ENCODE results near the gene KRT35.

The KRT35 gene

GRCh38 chr17:41519501-41520224, 38.7 kb upstream of the KRT35 start:
- no peak for DNase-seq (ENCODE audit: low spot score in 2 of 2)
- H3K9me3 Mint-ChIP-seq: no peaks in the 10 kb centered on the region
- H3K36me3 Mint-ChIP-seq (ENCODE audit: insufficient read depth): no peaks in the 10 kb centered on the region
- no peaks in the 10 kb centered on the region for H3K4me1 Mint-ChIP-seq
- peaks cover 54% of the 10 kb centered on the region for H3K27me3 Mint-ChIP-seq
- H3K27ac Mint-ChIP-seq (ENCODE audit: low read depth): no peak overlapping the region
- no peak for ATAC-seq (replicated peaks; ENCODE audit: extremely low read depth, poor library complexity, severe bottlenecking)
- no peak overlapping the region for H3K4me3 Mint-ChIP-seq

DNA sequence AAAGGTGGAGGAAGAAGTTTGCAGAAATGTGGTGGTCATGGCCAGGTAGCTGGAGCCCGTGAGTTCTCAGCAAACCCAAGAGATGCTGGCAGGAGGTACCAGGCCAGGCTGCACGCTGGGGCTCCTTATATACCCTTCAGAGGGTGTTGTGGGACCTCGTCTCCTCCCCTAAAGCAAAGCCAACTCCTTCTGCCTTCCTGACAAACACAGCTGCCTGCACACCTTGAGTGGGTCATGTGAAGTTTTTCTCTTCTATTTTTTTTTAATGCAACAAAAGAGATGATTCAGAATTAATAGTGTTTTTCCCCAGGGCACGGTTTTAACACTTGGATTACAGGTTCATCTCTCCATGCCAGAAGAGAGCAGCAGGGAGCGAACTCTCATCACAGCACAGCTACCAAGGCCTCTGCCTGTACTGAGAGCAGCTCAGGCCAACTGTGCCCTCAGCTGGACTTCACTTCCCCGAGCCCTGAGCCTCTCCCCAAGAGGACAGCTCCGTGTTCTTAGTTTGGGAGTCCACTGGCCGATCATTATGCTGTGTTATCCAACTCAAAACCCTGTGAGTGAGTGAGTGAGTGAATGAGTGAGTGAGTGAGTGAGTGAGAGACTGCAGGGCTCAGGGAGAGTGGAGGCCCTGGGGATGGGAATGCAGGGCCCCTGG, 38.0 kb upstream of the KRT35 start, which contains the start of gene KRT15:
TSS of gene KRT15 (minus strand) at position 102 of the 661 bp plus-strand sequence. CDS start at position 39, 63 bp downstream.
- H3K36me3 Mint-ChIP-seq (ENCODE audit: insufficient read depth): no peaks in the 10 kb centered on the region
- no peak within 1 kb of the TSS for H3K4me3 Mint-ChIP-seq
- H3K4me1 Mint-ChIP-seq: no peaks in the 10 kb centered on the region
- DNase-seq (ENCODE audit: low spot score in 2 of 2) (no peak), ATAC-seq (replicated peaks; ENCODE audit: extremely low read depth, poor library complexity, severe bottlenecking) (no peak)
- peaks cover 47% of the 10 kb centered on the region for H3K27me3 Mint-ChIP-seq
- no peak within 1 kb of the TSS for H3K27ac Mint-ChIP-seq (ENCODE audit: low read depth)
- H3K9me3 Mint-ChIP-seq: no peaks in the 10 kb centered on the region

- Mint-ChIP-seq H3K9me3 (no peaks in the 10 kb centered on the region), H3K27me3 (peaks cover 41% of the 10 kb centered on the region), H3K4me1 (no peaks in the 10 kb centered on the region), H3K27ac (ENCODE audit: low read depth) (no peak overlapping the region), H3K36me3 (ENCODE audit: insufficient read depth) (no peaks in the 10 kb centered on the region), H3K4me3 (no peak overlapping the region)
- ATAC-seq (replicated peaks; ENCODE audit: extremely low read depth, poor library complexity, severe bottlenecking) (no peak), DNase-seq (ENCODE audit: low spot score in 2 of 2) (no peak)
These were observed 37.1 kb upstream of the KRT35 start for GRCh38 chr17:41518031-41518430.

GRCh38 chr17:41516830-41517283, 35.9 kb upstream of the KRT35 start:
- H3K36me3 Mint-ChIP-seq (ENCODE audit: insufficient read depth): no peaks in the 10 kb centered on the region
- H3K27me3 Mint-ChIP-seq: peaks cover 41% of the 10 kb centered on the region
- H3K27ac Mint-ChIP-seq (ENCODE audit: low read depth): no peak overlapping the region
- ATAC-seq (replicated peaks; ENCODE audit: extremely low read depth, poor library complexity, severe bottlenecking): no peak
- DNase-seq (ENCODE audit: low spot score in 2 of 2): no peak
- no peaks in the 10 kb centered on the region for H3K9me3 Mint-ChIP-seq
- H3K4me3 Mint-ChIP-seq: no peak overlapping the region
- no peaks in the 10 kb centered on the region for H3K4me1 Mint-ChIP-seq

DNA sequence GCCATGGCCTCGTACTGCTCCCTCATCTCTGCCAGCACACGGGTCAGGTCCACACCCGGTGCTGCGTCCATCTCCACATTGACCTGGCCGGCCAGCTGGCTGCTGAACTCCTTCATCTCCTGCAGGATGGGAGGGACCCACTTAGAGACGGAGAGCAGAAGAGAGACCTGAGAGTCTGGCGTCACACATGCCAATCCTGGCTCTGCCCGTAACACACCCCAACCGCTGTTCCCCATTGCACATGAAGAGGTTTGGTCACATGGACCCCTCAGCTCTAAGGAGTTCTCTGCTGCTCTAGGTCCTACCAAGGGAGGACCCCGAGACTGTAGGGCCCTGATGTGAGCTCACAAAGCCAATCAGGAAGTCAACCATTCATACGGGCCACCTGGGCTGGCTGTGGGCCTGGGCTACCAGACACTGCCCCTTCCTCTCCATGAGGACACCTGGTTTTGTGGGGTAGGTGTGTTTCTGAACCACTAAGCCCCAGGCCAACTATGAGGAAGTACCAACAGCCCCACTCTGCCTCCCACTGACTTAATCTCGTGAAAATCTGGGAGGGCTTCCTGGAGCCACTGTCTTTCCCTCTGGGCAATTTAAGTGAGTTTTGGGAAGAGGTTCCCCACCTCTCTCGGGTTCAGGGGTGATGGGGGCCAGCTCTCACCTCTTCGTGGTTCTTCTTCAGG, 35.3 kb upstream of the KRT35 start:
- ATAC-seq (replicated peaks; ENCODE audit: extremely low read depth, poor library complexity, severe bottlenecking) (no peak), DNase-seq (ENCODE audit: low spot score in 2 of 2) (no peak)
- H3K36me3 Mint-ChIP-seq (ENCODE audit: insufficient read depth): no peaks in the 10 kb centered on the region
- no peaks in the 10 kb centered on the region for H3K4me1 Mint-ChIP-seq
- peaks cover 41% of the 10 kb centered on the region for H3K27me3 Mint-ChIP-seq
- H3K4me3 Mint-ChIP-seq: no peak overlapping the region
- no peaks in the 10 kb centered on the region for H3K9me3 Mint-ChIP-seq
- H3K27ac Mint-ChIP-seq (ENCODE audit: low read depth): no peak overlapping the region

DNA sequence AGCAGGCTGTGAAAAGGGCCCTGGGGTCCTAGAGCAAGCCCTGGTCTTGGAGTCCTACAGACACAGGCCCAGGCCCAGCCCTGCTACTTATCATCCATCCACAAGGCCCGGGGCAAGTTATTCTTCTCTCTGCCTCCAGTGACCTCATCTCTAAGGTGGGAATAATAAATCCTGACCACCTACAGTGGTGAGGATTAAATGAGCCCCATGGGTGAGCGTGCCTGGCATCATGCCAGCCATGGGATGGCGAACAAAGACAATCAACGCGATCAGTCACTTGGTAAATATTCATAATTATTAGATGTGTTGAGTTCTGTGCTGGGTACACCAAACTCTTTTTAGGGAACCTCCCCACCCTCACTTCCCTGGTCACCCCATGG, 32.2 kb upstream of the KRT35 start:
- Mint-ChIP-seq H3K36me3 (ENCODE audit: insufficient read depth) (no peaks in the 10 kb centered on the region), H3K4me1 (no peaks in the 10 kb centered on the region), H3K9me3 (no peaks in the 10 kb centered on the region), H3K4me3 (no peak overlapping the region), H3K27me3 (peaks cover 24% of the 10 kb centered on the region), H3K27ac (ENCODE audit: low read depth) (no peak overlapping the region)
- no peak for DNase-seq (ENCODE audit: low spot score in 2 of 2)
- ATAC-seq (replicated peaks; ENCODE audit: extremely low read depth, poor library complexity, severe bottlenecking): no peak

- Mint-ChIP-seq H3K9me3 (no peaks in the 10 kb centered on the region), H3K4me1 (no peaks in the 10 kb centered on the region), H3K36me3 (ENCODE audit: insufficient read depth) (no peaks in the 10 kb centered on the region), H3K27me3 (peaks cover 24% of the 10 kb centered on the region), H3K4me3 (no peak overlapping the region), H3K27ac (ENCODE audit: low read depth) (no peak overlapping the region)
- ATAC-seq (replicated peaks; ENCODE audit: extremely low read depth, poor library complexity, severe bottlenecking) (no peak), DNase-seq (ENCODE audit: low spot score in 2 of 2) (no peak)
These were observed 31.7 kb upstream of the KRT35 start for GRCh38 chr17:41512546-41513167.

DNA sequence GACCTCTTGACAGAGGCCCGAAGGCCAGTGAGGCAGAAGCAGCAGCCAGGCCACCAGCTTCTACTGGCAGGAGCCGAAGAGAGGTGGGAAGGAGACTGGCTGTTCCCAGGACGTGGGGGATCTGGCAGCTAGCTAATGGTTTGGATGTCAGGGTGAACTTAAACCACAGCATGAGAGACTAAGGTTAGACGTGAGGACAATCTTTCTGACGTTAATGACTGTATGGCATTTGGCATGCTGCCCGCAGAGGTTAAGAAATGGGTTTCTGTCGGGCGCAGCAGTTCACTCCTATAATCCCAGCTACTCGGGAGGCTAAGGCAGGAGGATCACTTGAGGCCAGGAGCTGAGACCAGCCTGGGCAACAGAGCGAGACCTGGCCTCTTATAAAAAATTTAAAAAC, 30.8 kb upstream of the KRT35 start:
- Mint-ChIP-seq H3K36me3 (ENCODE audit: insufficient read depth) (no peaks in the 10 kb centered on the region), H3K4me1 (no peaks in the 10 kb centered on the region), H3K9me3 (no peaks in the 10 kb centered on the region), H3K27ac (ENCODE audit: low read depth) (no peak overlapping the region), H3K4me3 (no peak overlapping the region), H3K27me3 (peaks cover 14% of the 10 kb centered on the region)
- no peak for ATAC-seq (replicated peaks; ENCODE audit: extremely low read depth, poor library complexity, severe bottlenecking)
- DNase-seq (ENCODE audit: low spot score in 2 of 2): no peak

DNA sequence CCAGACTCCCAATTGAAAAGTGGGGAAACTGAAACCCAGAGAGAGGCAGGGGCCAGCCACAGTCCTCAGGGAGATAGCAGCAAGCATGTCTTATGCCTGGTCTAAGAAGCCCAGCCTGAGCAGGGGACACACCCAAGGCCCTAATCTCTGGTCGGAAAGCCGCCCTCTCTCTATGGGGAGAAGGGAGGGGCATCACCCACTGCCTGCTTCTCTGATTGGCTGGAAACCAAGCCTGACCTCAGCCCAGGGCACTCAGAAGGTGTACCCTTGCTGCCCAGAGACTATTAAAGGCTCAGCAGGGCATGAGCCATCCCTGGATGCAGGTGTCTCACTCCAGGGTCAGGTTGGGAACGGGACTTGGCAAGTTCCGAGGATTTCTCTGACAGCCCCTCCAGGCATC, 30.2 kb upstream of the KRT35 start:
- Mint-ChIP-seq H3K4me3 (no peak overlapping the region), H3K36me3 (ENCODE audit: insufficient read depth) (no peaks in the 10 kb centered on the region), H3K9me3 (no peaks in the 10 kb centered on the region), H3K27ac (ENCODE audit: low read depth) (no peak overlapping the region), H3K4me1 (no peaks in the 10 kb centered on the region), H3K27me3 (peaks cover 8% of the 10 kb centered on the region)
- no peak for DNase-seq (ENCODE audit: low spot score in 2 of 2)
- no peak for ATAC-seq (replicated peaks; ENCODE audit: extremely low read depth, poor library complexity, severe bottlenecking)

- DNase-seq (ENCODE audit: low spot score in 2 of 2) (no peak), ATAC-seq (replicated peaks; ENCODE audit: extremely low read depth, poor library complexity, severe bottlenecking) (no peak)
- H3K4me1 Mint-ChIP-seq: no peaks in the 10 kb centered on the region
- no peak overlapping the region for H3K4me3 Mint-ChIP-seq
- H3K27me3 Mint-ChIP-seq: peaks cover 2% of the 10 kb centered on the region
- H3K36me3 Mint-ChIP-seq (ENCODE audit: insufficient read depth): no peaks in the 10 kb centered on the region
- no peaks in the 10 kb centered on the region for H3K9me3 Mint-ChIP-seq
- H3K27ac Mint-ChIP-seq (ENCODE audit: low read depth): no peak overlapping the region
These were observed 29.5 kb upstream of the KRT35 start for GRCh38 chr17:41510251-41511065.

- Mint-ChIP-seq H3K27me3 (no peaks in the 10 kb centered on the region), H3K27ac (ENCODE audit: low read depth) (no peak overlapping the region)
These were observed 26.4 kb upstream of the KRT35 start for GRCh38 chr17:41507315-41507880.

More at GRCh38 chr17:41507315-41507880, 26.4 kb upstream of the KRT35 start:
- Mint-ChIP-seq H3K9me3 (no peaks in the 10 kb centered on the region), H3K4me3 (no peak overlapping the region), H3K36me3 (ENCODE audit: insufficient read depth) (no peaks in the 10 kb centered on the region), H3K4me1 (no peaks in the 10 kb centered on the region)
- ATAC-seq (replicated peaks; ENCODE audit: extremely low read depth, poor library complexity, severe bottlenecking) (no peak), DNase-seq (ENCODE audit: low spot score in 2 of 2) (no peak)
